Activated naive CD4-positive, alpha-beta T cell treated with anti-CD3 and anti-CD28 coated beads, Interleukin-2, amount 50 U/mL, for 16 hours (primary cell): ENCODE results near the gene JPT2.
"Not testable (repeated sequence)": the region's sequence is repeated elsewhere in the genome, so short reads cannot be mapped to it uniquely, and the experiment has no call there.

Source experiments
- DNase-seq: peaks from one replicate; pipeline ENCODE4 v3.0.0-alpha.2; 2020

JPT2 gene

GRCh38 chr16:1677339-1677738 lies 740 bp upstream of the JPT2 start:
- no peak for DNase-seq

DNA sequence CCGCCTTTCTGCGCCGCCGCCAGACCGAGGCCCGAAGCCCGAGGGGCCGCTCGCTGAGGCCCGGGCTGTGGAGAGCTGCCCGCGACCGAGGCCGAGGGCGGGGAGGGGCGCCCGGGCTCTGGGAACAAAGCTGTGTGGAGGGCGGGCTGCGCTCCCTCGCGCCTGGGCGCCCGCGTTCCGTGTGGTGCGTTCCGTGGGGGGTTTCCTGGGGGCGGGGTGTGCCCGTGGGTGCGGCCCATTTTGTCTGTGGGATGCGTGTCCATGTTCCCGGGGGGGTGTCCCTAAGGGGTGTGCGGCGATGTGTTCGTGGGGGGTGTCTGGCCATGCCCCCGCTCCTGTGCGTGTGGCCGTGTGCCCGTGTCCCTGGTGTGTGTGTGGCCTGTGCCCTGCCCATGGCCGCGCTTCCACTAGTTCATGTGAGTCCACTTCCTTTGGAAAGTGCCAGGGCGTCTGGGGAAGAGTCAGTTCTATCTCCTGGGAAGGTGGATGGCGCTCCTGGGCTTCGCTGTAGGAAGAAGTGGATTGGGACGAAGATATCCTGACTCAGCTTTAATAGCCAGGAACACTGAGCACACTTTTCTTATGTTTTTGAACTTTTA lies 520 bp downstream of the JPT2 start:
- DNase-seq = peak; percentile 62

DNA sequence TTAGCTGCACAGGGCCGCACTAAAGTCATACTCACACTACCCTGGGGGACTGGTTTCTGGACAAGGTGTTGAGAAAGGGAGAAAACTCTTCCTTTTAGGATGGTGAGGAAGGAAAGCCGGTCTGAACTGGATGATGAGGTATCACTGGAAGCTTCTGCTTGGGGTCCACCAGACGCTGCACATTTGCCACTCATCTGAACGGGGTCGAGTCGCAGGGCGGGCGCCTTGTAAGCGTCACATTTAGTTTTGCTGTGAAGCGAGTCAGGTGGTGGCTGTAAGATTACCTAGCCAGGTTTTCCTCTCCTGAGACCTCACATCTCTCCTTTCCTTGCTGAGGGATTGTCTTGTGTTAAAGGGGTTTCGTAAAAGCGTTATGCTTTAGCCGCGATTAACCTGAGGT lies 2.3 kb downstream of the JPT2 start:
- DNase-seq = no peak

DNA sequence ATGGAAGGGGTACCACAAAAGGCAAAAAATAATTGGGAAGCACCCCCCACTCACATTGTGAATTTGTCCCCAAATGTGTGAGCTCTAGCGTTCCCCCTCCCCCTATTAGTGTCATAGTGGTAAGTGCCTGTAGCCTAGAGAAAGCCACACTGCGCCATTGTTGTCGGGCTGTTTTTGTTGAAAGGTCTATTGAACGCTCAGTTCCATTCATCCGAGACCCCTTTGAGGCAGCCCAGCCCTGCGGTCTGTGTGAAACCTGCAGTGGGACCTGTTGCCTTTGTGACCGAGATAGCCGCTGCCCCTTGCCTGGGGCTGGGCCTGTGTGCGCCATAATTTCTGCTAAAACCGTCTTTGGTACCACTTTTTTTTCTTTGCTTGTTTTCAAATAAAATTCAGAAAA lies 3.0 kb downstream of the JPT2 start:
- no peak for DNase-seq

GRCh38 chr16:1687427-1688316 lies 9.6 kb downstream of the JPT2 start:
- no peak for DNase-seq

GRCh38 chr16:1688807-1689560 lies 10.9 kb downstream of the JPT2 start:
- no peak for DNase-seq

GRCh38 chr16:1689853-1690252 lies 11.8 kb downstream of the JPT2 start:
- DNase-seq = no peak

DNA sequence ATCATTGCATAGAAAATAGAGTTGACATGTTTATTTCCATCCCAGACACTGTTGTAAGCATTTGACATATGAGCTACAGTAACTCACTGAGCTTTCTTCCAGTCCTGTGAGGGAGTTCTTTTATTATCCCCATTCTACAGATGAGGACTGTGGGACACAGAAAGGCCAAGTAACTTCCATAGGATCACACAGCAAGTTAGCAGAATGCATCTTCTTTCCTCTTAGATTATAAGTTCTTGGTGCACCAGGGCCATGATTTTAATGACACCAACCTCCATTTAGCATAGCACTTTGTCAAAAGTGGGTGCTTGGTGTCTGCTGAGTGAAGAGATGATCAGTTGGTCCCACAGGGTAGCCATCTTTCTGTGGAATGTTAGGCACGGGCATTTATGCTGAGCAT lies 12.7 kb downstream of the JPT2 start:
- no peak for DNase-seq

- no peak for DNase-seq
Measured at GRCh38 chr16:1691276-1691675, 13.2 kb downstream of the JPT2 start.

GRCh38 chr16:1691956-1692355 lies 13.9 kb downstream of the JPT2 start:
- DNase-seq = no peak

GRCh38 chr16:1696863-1697262 lies 18.8 kb downstream of the JPT2 start:
- no peak for DNase-seq

DNA sequence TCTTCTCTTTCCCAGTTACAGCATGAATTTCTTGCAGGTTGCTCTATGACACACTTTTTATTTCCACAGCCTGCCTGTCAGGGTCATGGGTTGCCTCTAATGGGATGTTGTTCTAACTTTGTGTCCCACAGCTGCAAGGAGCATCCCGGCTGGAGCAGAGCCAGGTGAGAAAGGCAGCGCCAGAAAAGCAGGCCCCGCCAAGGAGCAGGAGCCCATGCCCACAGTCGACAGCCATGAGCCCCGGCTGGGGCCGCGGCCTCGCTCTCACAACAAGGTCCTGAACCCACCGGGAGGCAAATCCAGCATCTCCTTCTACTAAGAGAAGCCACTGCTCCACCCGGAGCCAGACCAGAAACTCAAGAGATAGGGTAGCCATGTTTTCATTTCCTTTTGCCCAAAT lies 20.6 kb downstream of the JPT2 start:
- no peak for DNase-seq

DNA sequence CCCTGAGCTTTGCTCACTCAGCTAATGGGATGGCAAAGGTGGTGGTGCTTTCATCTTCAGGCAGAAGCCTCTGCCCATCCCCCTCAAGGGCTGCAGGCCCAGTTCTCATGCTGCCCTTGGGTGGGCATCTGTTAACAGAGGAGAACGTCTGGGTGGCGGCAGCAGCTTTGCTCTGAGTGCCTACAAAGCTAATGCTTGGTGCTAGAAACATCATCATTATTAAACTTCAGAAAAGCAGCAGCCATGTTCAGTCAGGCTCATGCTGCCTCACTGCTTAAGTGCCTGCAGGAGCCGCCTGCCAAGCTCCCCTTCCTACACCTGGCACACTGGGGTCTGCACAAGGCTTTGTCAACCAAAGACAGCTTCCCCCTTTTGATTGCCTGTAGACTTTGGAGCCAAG lies 22.2 kb downstream of the JPT2 start:
- no peak for DNase-seq

- DNase-seq = no peak
Measured at GRCh38 chr16:1701216-1701878, 23.3 kb downstream of the JPT2 start.

- DNase-seq = not testable (repeated sequence)
Measured at GRCh38 chr16:1705324-1705687, 27.2 kb downstream of the JPT2 start.

- DNase-seq = peak; percentile 92
Measured at GRCh38 chr16:1705688-1706385, 27.8 kb downstream of the JPT2 start, which contains the start of gene MAPK8IP3. Gene MAPK8IP3, plus strand, starts transcription at chr16:1706195. Its CDS starts 145 bp downstream, at chr16:1706340.

DNA sequence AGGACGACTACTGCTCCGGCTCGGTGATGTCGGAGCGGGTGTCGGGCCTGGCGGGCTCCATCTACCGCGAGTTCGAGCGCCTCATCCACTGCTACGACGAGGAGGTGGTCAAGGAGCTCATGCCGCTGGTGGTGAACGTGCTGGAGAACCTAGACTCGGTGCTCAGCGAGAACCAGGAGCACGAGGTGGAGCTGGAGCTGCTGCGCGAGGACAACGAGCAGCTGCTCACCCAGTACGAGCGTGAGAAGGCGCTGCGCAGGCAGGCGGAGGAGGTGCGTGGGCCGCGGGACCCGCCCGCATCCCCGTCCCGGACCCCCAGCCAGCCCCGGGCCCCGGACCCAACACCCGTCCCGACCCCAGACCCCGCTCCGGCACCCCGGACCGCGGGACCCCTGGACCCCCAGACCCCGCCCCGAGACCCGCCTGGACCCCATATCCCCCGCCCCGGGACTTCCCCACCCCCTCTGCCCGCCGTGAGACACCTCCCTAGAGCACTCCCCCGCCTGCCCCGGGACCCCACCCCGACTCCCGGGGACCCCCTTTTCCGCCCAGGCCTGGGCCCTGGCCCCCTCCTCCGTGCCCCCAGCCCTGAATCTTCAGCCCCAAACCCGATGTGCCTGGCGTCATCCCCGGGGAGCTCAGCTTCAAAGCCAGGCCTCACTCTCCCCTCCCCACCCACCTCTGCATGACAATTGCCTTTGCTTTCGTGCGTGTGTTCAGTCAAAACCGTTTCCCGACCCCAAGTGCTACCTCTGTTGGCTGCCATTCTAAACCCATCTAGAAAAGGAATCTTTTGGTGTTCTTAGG lies 28.5 kb downstream of the JPT2 start:
- peak; percentile 64 for DNase-seq

DNA sequence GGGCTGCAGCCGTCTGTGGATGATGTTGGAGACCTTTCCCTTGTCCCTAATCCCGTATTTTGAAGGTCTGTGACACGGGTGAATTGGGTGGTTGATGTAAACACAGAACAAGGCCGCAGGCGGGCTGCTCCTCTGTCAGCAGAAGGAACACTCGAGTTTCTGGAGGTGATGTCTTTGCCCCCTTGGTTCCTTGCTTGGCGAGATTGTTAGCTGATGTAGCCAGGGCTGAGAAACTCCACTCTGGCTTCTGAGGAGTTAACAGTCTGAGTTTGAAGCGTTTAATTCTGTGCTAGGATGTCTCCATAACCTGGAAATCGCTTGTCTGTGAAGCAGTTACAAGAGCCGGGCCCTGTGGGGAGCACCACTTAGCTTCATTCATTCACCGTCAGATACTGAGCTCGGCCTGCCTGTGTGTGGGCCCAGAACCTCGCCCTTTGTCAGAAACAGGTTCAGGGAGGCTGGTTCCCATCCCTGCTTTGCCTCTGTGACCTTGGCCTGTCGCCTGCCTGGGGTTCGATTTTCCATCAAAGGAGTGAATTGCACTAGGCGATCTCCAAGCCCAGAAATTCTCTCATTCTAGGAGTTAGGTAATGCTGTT lies 29.2 kb downstream of the JPT2 start:
- DNase-seq = no peak

DNA sequence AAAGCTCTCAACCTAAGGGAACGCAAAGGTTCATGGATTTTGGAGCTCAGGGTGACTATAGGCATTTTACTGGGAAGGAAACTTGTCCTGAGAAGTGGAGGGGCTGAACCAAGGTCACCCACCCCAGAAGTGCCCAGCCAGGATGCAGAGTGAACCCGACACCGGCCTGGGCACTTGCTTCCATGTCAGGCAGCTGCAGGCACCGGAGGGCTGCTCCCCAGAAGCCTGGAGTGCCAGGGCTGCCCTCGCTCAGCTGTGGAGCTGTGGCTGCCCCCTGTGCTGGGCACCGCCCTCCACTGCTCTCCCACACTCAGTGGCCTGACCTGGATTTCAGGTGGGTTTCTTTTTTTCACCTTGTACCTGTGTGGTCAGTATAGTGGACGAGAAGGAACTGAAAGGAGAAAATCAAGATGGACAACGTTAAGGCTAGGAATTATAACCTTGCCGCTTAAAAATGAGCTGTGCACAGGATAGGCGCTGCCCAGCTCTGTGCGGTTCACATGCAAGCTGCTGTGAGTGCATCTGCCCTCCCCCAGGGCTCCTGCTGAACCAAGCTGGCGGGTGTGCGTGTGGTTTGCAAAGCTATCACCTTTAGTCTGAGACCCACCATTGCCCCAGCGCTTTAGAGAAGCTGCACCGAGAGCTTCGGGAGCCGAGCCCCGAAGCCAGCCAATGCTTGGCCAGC lies 30.1 kb downstream of the JPT2 start:
- no peak for DNase-seq

DNA sequence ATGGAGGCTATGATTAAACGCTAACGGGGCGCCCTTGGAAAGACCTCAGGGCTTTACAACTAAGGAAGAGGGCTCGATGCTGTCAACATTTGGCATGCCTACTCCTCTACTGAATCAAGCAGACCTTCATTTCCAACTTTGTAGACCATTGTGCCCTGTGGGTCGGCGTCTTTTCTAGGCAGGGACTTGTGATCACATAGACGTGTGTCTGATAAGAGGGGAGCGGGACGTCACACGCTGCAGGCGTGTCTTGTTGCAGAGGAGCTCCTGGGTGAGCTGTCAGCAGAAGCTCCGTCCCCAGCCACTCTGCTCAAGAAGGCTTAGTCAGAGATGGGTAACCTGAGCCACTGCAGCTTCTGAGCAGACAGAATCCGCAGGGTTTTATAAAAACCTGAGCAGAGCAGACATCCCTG lies 30.7 kb downstream of the JPT2 start:
- no peak for DNase-seq

GRCh38 chr16:1709356-1709755 lies 31.3 kb downstream of the JPT2 start:
- no peak for DNase-seq
